GM23338 (cell line): Measurements from ENCODE around the gene RTL1. TPM values are rescaled to one million over a fixed set of nuclear protein-coding genes. Genes with fewer than 3 reads are reported as not detected.

ENCODE experiments used
- ATAC-seq: fragments of 200-7000 bp; cut with Tn5 transposase; 3 replicates; pipeline ENCODE4 v1.9.1; 2020
- DNase-seq: peaks from one replicate; pipeline ENCODE4 v3.0.0-alpha.2; 2015; ENCODE audit warnings: low spot score
- H2AFZ ChIP-seq: fragments of 200-600 bp; sonication (generic); 2 replicates; pipeline ENCODE4 v1.8.0; 2016; ENCODE audit warnings: antibody characterized with exemption, mild to moderate bottlenecking, moderate library complexity
- H3F3A ChIP-seq: fragments of 200-600 bp; sonication (generic); replicated peaks from 2 replicates; pipeline ENCODE4 v1.8.0; 2017; ENCODE audit warnings: antibody characterized with exemption, mixed run types, low read depth
- H3K27ac ChIP-seq: fragments of 200-600 bp; sonication (generic); 2 replicates; pipeline ENCODE4 v1.6.1; 2016; ENCODE audit warnings: low read depth
- H3K27me3 ChIP-seq: fragments of 200-600 bp; sonication (generic); 2 replicates; pipeline ENCODE4 v1.8.0; 2016; ENCODE audit warnings: mild to moderate bottlenecking, mixed run types, moderate library complexity; ENCODE audit not compliant: insufficient read depth
- H3K36me3 ChIP-seq: fragments of 200-600 bp; sonication (generic); 2 replicates; pipeline ENCODE4 v1.8.0; 2016; ENCODE audit warnings: mild to moderate bottlenecking; ENCODE audit not compliant: insufficient read depth
- H3K4me1 ChIP-seq: fragments of 200-600 bp; sonication (generic); 2 replicates; pipeline ENCODE4 v1.8.0; 2016; ENCODE audit warnings: mild to moderate bottlenecking, moderate library complexity; ENCODE audit not compliant: insufficient read depth
- H3K4me2 ChIP-seq: fragments of 200-600 bp; sonication (generic); 2 replicates; pipeline ENCODE4 v1.7.1; 2017; ENCODE audit warnings: mixed run types
- H3K4me3 ChIP-seq: fragments of 200-600 bp; sonication (generic); 2 replicates; pipeline ENCODE4 v1.6.1; 2016; ENCODE audit warnings: mixed run types
- H3K79me2 ChIP-seq: fragments of 200-600 bp; sonication (generic); replicated peaks from 2 replicates; pipeline ENCODE4 v1.8.0; 2017; ENCODE audit warnings: mild to moderate bottlenecking; ENCODE audit not compliant: insufficient read depth
- H3K9me2 ChIP-seq: fragments of 200-600 bp; sonication (generic); 2 replicates; pipeline ENCODE4 v1.8.0; 2017; ENCODE audit not compliant: insufficient read depth
- H4K20me1 ChIP-seq: fragments of 200-600 bp; sonication (generic); replicated peaks from 2 replicates; pipeline ENCODE4 v1.8.0; 2017; ENCODE audit warnings: mild to moderate bottlenecking; ENCODE audit not compliant: insufficient read depth
- H3K27ac Mint-ChIP-seq: 2 replicates; pipeline ENCODE4 v1.8.0; 2020; ENCODE audit warnings: inconsistent platforms, mild to moderate bottlenecking, moderate library complexity, mixed read lengths
- H3K27me3 Mint-ChIP-seq: 3 replicates; pipeline ENCODE4 v1.8.0; 2022; ENCODE audit warnings: low read depth, mild to moderate bottlenecking, moderate library complexity, mixed read lengths, inconsistent platforms; ENCODE audit not compliant: insufficient read depth, poor library complexity
- H3K36me3 Mint-ChIP-seq: 3 replicates; pipeline ENCODE4 v1.8.0; 2021; ENCODE audit warnings: low read depth, mild to moderate bottlenecking, inconsistent platforms, moderate library complexity, mixed read lengths
- H3K4me1 Mint-ChIP-seq: 3 replicates; pipeline ENCODE4 v1.8.0; 2020; ENCODE audit warnings: mild to moderate bottlenecking, inconsistent platforms, mixed read lengths
- H3K4me3 Mint-ChIP-seq: 3 replicates; pipeline ENCODE4 v1.8.0; 2021; ENCODE audit warnings: moderate library complexity, mild to moderate bottlenecking, inconsistent platforms, mixed read lengths
- H3K9me3 Mint-ChIP-seq: 3 replicates; pipeline ENCODE4 v1.8.0; 2020; ENCODE audit warnings: moderate library complexity, mild to moderate bottlenecking, inconsistent platforms, mixed read lengths
- CREB1 ChIP-seq: fragments of 250-450 bp; sonication (Bioruptor Pico); IDR thresholded peaks from 2 replicates; pipeline ENCODE4 v1.5.0; 2020; ENCODE audit warnings: low read depth, mild to moderate bottlenecking, moderate library complexity
- EZH2 ChIP-seq: fragments of 200-600 bp; sonication (generic); IDR thresholded peaks from one replicate; pipeline ENCODE4 v1.8.0; 2017; ENCODE audit warnings: antibody characterized with exemption, mild to moderate bottlenecking, low read depth; ENCODE audit not compliant: unreplicated experiment
- EZH2phosphoT487 ChIP-seq: fragments of 200-600 bp; sonication (generic); IDR thresholded peaks from one replicate; pipeline ENCODE4 v1.8.1; 2018; ENCODE audit warnings: antibody characterized with exemption; ENCODE audit not compliant: unreplicated experiment
- JUNB ChIP-seq: IDR thresholded peaks from one replicate; pipeline ENCODE4 v1.6.1; 2016; ENCODE audit warnings: antibody characterized with exemption; ENCODE audit not compliant: unreplicated experiment
- NANOG ChIP-seq: IDR thresholded peaks from 2 replicates; pipeline ENCODE4 v1.6.1; 2016; ENCODE audit warnings: antibody characterized with exemption, borderline replicate concordance
- POLR2AphosphoS5 ChIP-seq: IDR thresholded peaks from 2 replicates; pipeline ENCODE4 v1.6.1; 2016; ENCODE audit warnings: antibody characterized with exemption, low read depth
- REST ChIP-seq: IDR thresholded peaks from one replicate; pipeline ENCODE4 v1.6.1; 2018; ENCODE audit warnings: antibody characterized with exemption; ENCODE audit not compliant: unreplicated experiment
- STAT1 ChIP-seq: IDR thresholded peaks from one replicate; pipeline ENCODE4 v1.6.1; 2016; ENCODE audit warnings: antibody characterized with exemption; ENCODE audit not compliant: unreplicated experiment
- ZNF114 ChIP-seq: fragments of 250-450 bp; sonication (Bioruptor Pico); IDR thresholded peaks from 2 replicates; pipeline ENCODE4 v1.5.0; 2020; ENCODE audit warnings: mild to moderate bottlenecking, moderate library complexity
- ZNF331 ChIP-seq: fragments of 250-450 bp; sonication (Bioruptor Pico); IDR thresholded peaks from 2 replicates; pipeline ENCODE4 v1.5.0; 2020; ENCODE audit warnings: low read depth, mild to moderate bottlenecking, moderate library complexity
- ZNF462 ChIP-seq: fragments of 250-450 bp; sonication (Bioruptor Pico); IDR thresholded peaks from 2 replicates; pipeline ENCODE4 v1.5.0; 2020; ENCODE audit warnings: mild to moderate bottlenecking, moderate library complexity
- polyA plus RNA-seq: library from polyadenylated mRNA; unstranded; fragments of >200 nt; fragmentation: Nextera tagmentation; extraction: Ambion mirVana; gene quantifications from 2 replicates; pipeline ENCODE4 v1.2.1, GENCODE V29; 2016
- total RNA-seq: library from RNA; depleted of rRNA; stranded (reverse); fragments of >200 nt; shearing (Covaris generic); gene quantifications from 2 replicates; pipeline ENCODE4 v1.2.3, GENCODE V29; 2014
- TF ChIP-seq, protein P1 (sequence below): IDR thresholded peaks from 2 replicates; pipeline ENCODE4 v1.6.1; 2016; ENCODE audit warnings: antibody characterized with exemption
- TF ChIP-seq, protein P2 (sequence below), 2 experiments: fragments of 200-600 bp in 1 of 2; sonication (generic) in 1 of 2; conservative IDR thresholded peaks; 2 replicates each; pipeline versions ENCODE4 v1.5.1 to v1.6.1; 2016 to 2017; ENCODE audit warnings: antibody characterized with exemption in 2 of 2, low read depth in 2 of 2, mild to moderate bottlenecking in 2 of 2, moderate library complexity in 1 of 2

Gene RTL1
- total and polyA plus RNA-seq, 2 experiments from 2014 or later = not detected

GRCh38 chr14:100914597-100915021, 11.1 kb upstream of the RTL1 start:
- H3K27me3 ChIP-seq = no peaks in the 10 kb centered on the region
- H4K20me1 ChIP-seq = no peaks in the 10 kb centered on the region
- DNase-seq (no peak), ATAC-seq (no peak)
- no peak overlapping the region for H3K4me3 ChIP-seq
- no peak overlapping the region for H3K4me3 Mint-ChIP-seq
- H3K9me2 ChIP-seq = no peaks in the 10 kb centered on the region
- H3K79me2 ChIP-seq = no peaks in the 10 kb centered on the region
- H3K27ac Mint-ChIP-seq = no peak overlapping the region
- peaks cover 2% of the 10 kb centered on the region; the same call in 1 of the 3 replicates for H3K9me3 Mint-ChIP-seq
- H3F3A ChIP-seq = no peaks in the 10 kb centered on the region
- H3K4me1 ChIP-seq = no peaks in the 10 kb centered on the region
- H2AFZ ChIP-seq = 0 out of 2 replicates have a peak overlapping the region, but pooled peaks have one; percentile 10
- no peak overlapping the region for H3K27ac ChIP-seq
- no peaks in the 10 kb centered on the region for H3K36me3 Mint-ChIP-seq
- no peaks in the 10 kb centered on the region for H3K36me3 ChIP-seq
- no peaks in the 10 kb centered on the region for H3K27me3 Mint-ChIP-seq
- no peaks in the 10 kb centered on the region for H3K4me1 Mint-ChIP-seq
- TF ChIP-seq EZH2 = no peak
- TF ChIP-seq EZH2phosphoT487 = no peak
- TF ChIP-seq ZNF114 (CRISPR knock-in tag) = no peak
- TF ChIP-seq, protein P1, sequence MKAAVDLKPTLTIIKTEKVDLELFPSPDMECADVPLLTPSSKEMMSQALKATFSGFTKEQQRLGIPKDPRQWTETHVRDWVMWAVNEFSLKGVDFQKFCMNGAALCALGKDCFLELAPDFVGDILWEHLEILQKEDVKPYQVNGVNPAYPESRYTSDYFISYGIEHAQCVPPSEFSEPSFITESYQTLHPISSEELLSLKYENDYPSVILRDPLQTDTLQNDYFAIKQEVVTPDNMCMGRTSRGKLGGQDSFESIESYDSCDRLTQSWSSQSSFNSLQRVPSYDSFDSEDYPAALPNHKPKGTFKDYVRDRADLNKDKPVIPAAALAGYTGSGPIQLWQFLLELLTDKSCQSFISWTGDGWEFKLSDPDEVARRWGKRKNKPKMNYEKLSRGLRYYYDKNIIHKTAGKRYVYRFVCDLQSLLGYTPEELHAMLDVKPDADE = no peak
- TF ChIP-seq JUNB = no peak
- TF ChIP-seq ZNF331 (CRISPR knock-in tag) = no peak
- TF ChIP-seq STAT1 = no peak
- TF ChIP-seq POLR2AphosphoS5 = no peak
- TF ChIP-seq, protein P2, sequence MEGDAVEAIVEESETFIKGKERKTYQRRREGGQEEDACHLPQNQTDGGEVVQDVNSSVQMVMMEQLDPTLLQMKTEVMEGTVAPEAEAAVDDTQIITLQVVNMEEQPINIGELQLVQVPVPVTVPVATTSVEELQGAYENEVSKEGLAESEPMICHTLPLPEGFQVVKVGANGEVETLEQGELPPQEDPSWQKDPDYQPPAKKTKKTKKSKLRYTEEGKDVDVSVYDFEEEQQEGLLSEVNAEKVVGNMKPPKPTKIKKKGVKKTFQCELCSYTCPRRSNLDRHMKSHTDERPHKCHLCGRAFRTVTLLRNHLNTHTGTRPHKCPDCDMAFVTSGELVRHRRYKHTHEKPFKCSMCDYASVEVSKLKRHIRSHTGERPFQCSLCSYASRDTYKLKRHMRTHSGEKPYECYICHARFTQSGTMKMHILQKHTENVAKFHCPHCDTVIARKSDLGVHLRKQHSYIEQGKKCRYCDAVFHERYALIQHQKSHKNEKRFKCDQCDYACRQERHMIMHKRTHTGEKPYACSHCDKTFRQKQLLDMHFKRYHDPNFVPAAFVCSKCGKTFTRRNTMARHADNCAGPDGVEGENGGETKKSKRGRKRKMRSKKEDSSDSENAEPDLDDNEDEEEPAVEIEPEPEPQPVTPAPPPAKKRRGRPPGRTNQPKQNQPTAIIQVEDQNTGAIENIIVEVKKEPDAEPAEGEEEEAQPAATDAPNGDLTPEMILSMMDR (conservative IDR thresholded peaks at IDR 0.05; ENCODE audit: low read depth in 2 of 2) = no peak
- TF ChIP-seq CREB1 (CRISPR knock-in tag) = no peak
- TF ChIP-seq NANOG = no peak
- no peak for TF ChIP-seq REST
- TF ChIP-seq ZNF462 (CRISPR knock-in tag) = no peak
- H3K4me2 ChIP-seq = no peak overlapping the region
